RKO (cell line): ENCODE data around the gene NR3C2.
"Not testable (repeated sequence)": the region's sequence is repeated elsewhere in the genome, so short reads cannot be mapped to it uniquely, and the experiment has no call there.

ENCODE experiments used
- DNase-seq: peaks from one replicate; pipeline ENCODE4 v3.0.0-alpha.2; 2016; ENCODE audit warnings: low spot score

NR3C2 gene

GRCh38 chr4:148369919-148370318 lies 72.3 kb downstream of the NR3C2 start:
- no peak for DNase-seq

- DNase-seq = no peak
These were observed 74.5 kb downstream of the NR3C2 start for GRCh38 chr4:148367756-148368155.

GRCh38 chr4:148366251-148366650 lies 76.0 kb downstream of the NR3C2 start:
- peak; percentile 2 for DNase-seq

- DNase-seq = no peak
These were observed 77.7 kb downstream of the NR3C2 start for GRCh38 chr4:148364525-148364924.

GRCh38 chr4:148359769-148360168 lies 82.4 kb downstream of the NR3C2 start:
- DNase-seq = no peak

GRCh38 chr4:148355442-148356123 lies 86.6 kb downstream of the NR3C2 start:
- DNase-seq = no peak

- DNase-seq = no peak
These were observed 88.0 kb downstream of the NR3C2 start for GRCh38 chr4:148354186-148354585.

GRCh38 chr4:148353571-148353970 lies 88.6 kb downstream of the NR3C2 start:
- DNase-seq = no peak

GRCh38 chr4:148349153-148349552 lies 93.1 kb downstream of the NR3C2 start:
- no peak for DNase-seq

GRCh38 chr4:148346657-148347056 lies 95.6 kb downstream of the NR3C2 start:
- DNase-seq = no peak

GRCh38 chr4:148345509-148345908 lies 96.7 kb downstream of the NR3C2 start:
- DNase-seq = no peak

GRCh38 chr4:148344941-148345340 lies 97.3 kb downstream of the NR3C2 start:
- no peak for DNase-seq

GRCh38 chr4:148344352-148344751 lies 97.9 kb downstream of the NR3C2 start:
- DNase-seq = no peak

- no peak for DNase-seq
These were observed 100.0 kb downstream of the NR3C2 start for GRCh38 chr4:148341980-148342800.

- DNase-seq = no peak
These were observed 107.1 kb downstream of the NR3C2 start for GRCh38 chr4:148335133-148335532.

- peak; percentile 2 for DNase-seq
These were observed 108.9 kb downstream of the NR3C2 start for GRCh38 chr4:148333265-148333664.

- DNase-seq = no peak
These were observed 109.7 kb downstream of the NR3C2 start for GRCh38 chr4:148332486-148332885.

- no peak for DNase-seq
These were observed 111.5 kb downstream of the NR3C2 start for GRCh38 chr4:148330724-148331123.

- no peak for DNase-seq
These were observed 112.1 kb downstream of the NR3C2 start for GRCh38 chr4:148330161-148330560.

- DNase-seq = no peak
These were observed 112.5 kb downstream of the NR3C2 start for GRCh38 chr4:148329751-148330150.

GRCh38 chr4:148327683-148328082 lies 114.5 kb downstream of the NR3C2 start:
- DNase-seq = no peak

GRCh38 chr4:148323316-148323715 lies 118.9 kb downstream of the NR3C2 start:
- DNase-seq = not testable (repeated sequence)

- DNase-seq = peak; percentile 22
These were observed 127.2 kb downstream of the NR3C2 start for GRCh38 chr4:148315049-148315448.
